ENCODE results near the gene ADO.

DNA sequence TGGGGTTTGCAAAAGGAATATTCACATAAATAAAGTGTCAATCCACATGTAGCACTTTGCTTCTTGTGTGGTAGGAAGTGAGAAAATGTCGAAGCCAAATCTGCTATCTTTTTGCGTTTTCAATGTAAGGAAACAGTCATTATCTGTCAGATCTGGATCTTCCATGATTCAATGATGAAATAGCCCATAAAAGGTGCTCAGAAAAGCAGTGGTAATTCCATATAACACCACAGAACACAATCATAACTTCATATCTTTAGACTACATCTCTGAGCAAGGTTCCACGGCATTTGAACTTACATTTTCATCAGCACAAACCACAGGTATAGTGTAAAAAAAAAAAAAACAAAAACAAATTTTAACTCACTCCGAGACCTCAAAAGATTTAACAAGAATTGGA is 51.5 kb downstream of the ADO start:
- TF ChIP-seq, protein P1, sequence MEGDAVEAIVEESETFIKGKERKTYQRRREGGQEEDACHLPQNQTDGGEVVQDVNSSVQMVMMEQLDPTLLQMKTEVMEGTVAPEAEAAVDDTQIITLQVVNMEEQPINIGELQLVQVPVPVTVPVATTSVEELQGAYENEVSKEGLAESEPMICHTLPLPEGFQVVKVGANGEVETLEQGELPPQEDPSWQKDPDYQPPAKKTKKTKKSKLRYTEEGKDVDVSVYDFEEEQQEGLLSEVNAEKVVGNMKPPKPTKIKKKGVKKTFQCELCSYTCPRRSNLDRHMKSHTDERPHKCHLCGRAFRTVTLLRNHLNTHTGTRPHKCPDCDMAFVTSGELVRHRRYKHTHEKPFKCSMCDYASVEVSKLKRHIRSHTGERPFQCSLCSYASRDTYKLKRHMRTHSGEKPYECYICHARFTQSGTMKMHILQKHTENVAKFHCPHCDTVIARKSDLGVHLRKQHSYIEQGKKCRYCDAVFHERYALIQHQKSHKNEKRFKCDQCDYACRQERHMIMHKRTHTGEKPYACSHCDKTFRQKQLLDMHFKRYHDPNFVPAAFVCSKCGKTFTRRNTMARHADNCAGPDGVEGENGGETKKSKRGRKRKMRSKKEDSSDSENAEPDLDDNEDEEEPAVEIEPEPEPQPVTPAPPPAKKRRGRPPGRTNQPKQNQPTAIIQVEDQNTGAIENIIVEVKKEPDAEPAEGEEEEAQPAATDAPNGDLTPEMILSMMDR (IDR thresholded peaks at IDR 0.05; ENCODE audit: poor library complexity): no peak
- no peak for TF ChIP-seq EZH2phosphoT487 (IDR thresholded peaks at IDR 0.05; ENCODE audit: low read depth, severe bottlenecking, unreplicated experiment)
- no peak for TF ChIP-seq EZH2 (IDR thresholded peaks at IDR 0.05; ENCODE audit: borderline replicate concordance)
